K562 treated with DMSO at 1 percent for 24 hours (cell line): ENCODE results near the gene DMP1. TPM values are rescaled to one million over a fixed set of nuclear protein-coding genes. Genes with fewer than 3 reads are reported as not detected.

Experiments used
- total RNA-seq: library from RNA; unstranded; fragments of 300-600 nt; gene quantifications from 2 replicates; pipeline ENCODE4 v1.2.3, GENCODE V29; 2022; ENCODE audit warnings: low read depth; ENCODE audit not compliant: insufficient read depth

Gene DMP1
- total RNA-seq = not detected in 2 replicates

DNA sequence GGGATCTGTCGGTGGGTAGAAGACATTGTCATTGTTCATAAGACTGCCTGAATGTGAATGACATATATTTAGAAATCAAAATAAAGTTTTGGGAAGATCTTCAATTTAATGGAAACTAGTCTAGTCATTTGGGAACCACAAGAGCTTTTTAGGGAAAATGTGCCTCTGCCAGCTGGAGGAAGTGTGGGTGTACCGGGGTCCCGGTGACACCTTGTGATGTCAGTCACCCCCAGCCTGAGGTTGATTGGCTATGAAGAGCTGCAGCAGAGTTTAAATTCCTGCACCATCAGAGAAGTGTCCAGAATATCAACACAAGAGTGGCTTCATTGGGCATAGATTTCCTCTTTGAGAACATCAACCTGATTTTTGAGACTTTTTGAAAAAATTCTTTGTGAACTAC, at the start of gene DMP1:
Gene DMP1, plus strand, starts transcription at position 301 of the 400 bp plus-strand sequence. CDS start 6,213 bp downstream, outside the sequence.

GRCh38 chr4:87608229-87608628, 41.9 kb upstream of the DMP1 start, which contains the start of gene DSPP:
TSS of gene DSPP (plus strand) at chr4:87608529. CDS start at chr4:87610909, 2,380 bp downstream.

Other genes starting within 250 kb of the DMP1 start
- gene NUDT9, start 227.7 kb upstream of the DMP1 start, total RNA-seq = 22.1 and 23.7 TPM in 2 replicates
- gene SPARCL1, start 120.9 kb upstream of the DMP1 start, total RNA-seq = 0.70 and 1.7 TPM in 2 replicates
- gene DSPP, start 41.8 kb upstream of the DMP1 start, total RNA-seq = not detected in 2 replicates
- gene IBSP, start 149.3 kb downstream of the DMP1 start, total RNA-seq = not detected in 2 replicates
- gene MEPE, start 182.7 kb downstream of the DMP1 start, total RNA-seq = not detected in 2 replicates